DND-41 (cell line): ENCODE results near the gene NSDHL.
A peak's percentile ranks its signal among the peaks of the same experiment; 100 is the strongest.

Source experiments
- ATAC-seq: fragments of 200-7000 bp; cut with Tn5 transposase; 3 replicates; pipeline ENCODE4 v1.9.1; 2021; ENCODE audit warnings: low read depth; ENCODE audit not compliant: insufficient read depth
- DNase-seq: peaks from one replicate; pipeline ENCODE4 v3.0.0-alpha.2; 2020
- H2AFZ ChIP-seq: 2 replicates; pipeline ENCODE4 v1.6.0; 2012; ENCODE audit warnings: low read depth, low read length
- H3K27ac ChIP-seq: 2 replicates; pipeline ENCODE4 v1.5.1; 2012; ENCODE audit warnings: low read length, inconsistent platforms
- H3K27me3 ChIP-seq: fragments of 200-600 bp; sonication (generic); 2 replicates; pipeline ENCODE4 v1.6.0; 2012; ENCODE audit warnings: low read length, mild to moderate bottlenecking, inconsistent platforms; ENCODE audit not compliant: insufficient read depth, poor library complexity
- H3K36me3 ChIP-seq: 2 replicates; pipeline ENCODE4 v1.5.1; 2012; ENCODE audit warnings: low read length, inconsistent platforms; ENCODE audit not compliant: insufficient read depth
- H3K4me1 ChIP-seq: 2 replicates; pipeline ENCODE4 v1.5.1; 2012; ENCODE audit warnings: mild to moderate bottlenecking, low read length; ENCODE audit not compliant: insufficient read depth
- H3K4me2 ChIP-seq: 2 replicates; pipeline ENCODE4 v1.6.0; 2012; ENCODE audit warnings: mild to moderate bottlenecking, moderate library complexity, low read length, inconsistent platforms; ENCODE audit not compliant: insufficient read depth
- H3K4me3 ChIP-seq, 2 experiments: fragments of 200-600 bp in 1 of 2; shearing (Covaris generic) in 1 of 2; 2 replicates each; pipeline ENCODE4 v1.5.1; 2012 to 2016; ENCODE audit warnings: inconsistent platforms in 2 of 2, low read length in 2 of 2, mild to moderate bottlenecking in 2 of 2, low read depth in 1 of 2, moderate library complexity in 1 of 2
- H3K79me2 ChIP-seq: 2 replicates; pipeline ENCODE4 v1.6.0; 2012; ENCODE audit warnings: low read length, inconsistent platforms; ENCODE audit not compliant: insufficient read depth
- H3K9ac ChIP-seq: 2 replicates; pipeline ENCODE4 v1.6.0; 2012; ENCODE audit warnings: low read depth, mild to moderate bottlenecking, inconsistent platforms, low read length, moderate library complexity
- H3K9me3 ChIP-seq: 2 replicates; pipeline ENCODE4 v1.5.1; 2012; ENCODE audit warnings: low read length, moderate library complexity, mild to moderate bottlenecking, inconsistent platforms; ENCODE audit not compliant: insufficient read depth, severe bottlenecking
- H4K20me1 ChIP-seq: 2 replicates; pipeline ENCODE4 v1.6.0; 2012; ENCODE audit warnings: low read length; ENCODE audit not compliant: insufficient read depth
- EZH2 ChIP-seq: IDR thresholded peaks from 3 replicates; pipeline ENCODE4 v1.6.1; 2012; ENCODE audit warnings: borderline replicate concordance, low read depth, mild to moderate bottlenecking, moderate library complexity, low read length, inconsistent platforms; ENCODE audit not compliant: severe bottlenecking
- TF ChIP-seq, protein P1 (sequence below): IDR thresholded peaks from 2 replicates; pipeline ENCODE4 v1.5.1; 2012; ENCODE audit warnings: borderline replicate concordance, low read length, moderate library complexity, mild to moderate bottlenecking; ENCODE audit not compliant: poor library complexity, severe bottlenecking; ENCODE audit errors: extremely low read depth

The NSDHL gene

DNA sequence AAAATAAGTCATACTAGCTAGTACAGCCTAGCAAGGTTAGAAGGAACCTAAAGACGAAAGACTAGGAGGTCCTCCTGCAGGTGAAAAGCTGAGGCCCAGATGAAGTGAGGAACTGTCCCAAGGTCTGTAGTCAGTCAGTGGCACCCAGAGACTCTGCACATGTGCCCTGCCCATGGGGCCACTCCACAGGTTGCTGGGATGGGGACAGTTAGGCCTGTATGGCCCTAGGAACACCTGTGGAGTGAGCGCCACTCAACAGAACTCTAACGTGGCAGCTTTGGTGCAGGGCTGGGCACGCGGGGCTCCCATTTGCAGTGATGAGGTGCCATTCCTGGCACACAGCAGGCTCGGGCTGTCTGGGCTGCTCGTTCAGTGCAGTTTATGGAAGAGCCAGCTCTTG is 81.8 kb downstream of the NSDHL start:
- TF ChIP-seq, protein P1, sequence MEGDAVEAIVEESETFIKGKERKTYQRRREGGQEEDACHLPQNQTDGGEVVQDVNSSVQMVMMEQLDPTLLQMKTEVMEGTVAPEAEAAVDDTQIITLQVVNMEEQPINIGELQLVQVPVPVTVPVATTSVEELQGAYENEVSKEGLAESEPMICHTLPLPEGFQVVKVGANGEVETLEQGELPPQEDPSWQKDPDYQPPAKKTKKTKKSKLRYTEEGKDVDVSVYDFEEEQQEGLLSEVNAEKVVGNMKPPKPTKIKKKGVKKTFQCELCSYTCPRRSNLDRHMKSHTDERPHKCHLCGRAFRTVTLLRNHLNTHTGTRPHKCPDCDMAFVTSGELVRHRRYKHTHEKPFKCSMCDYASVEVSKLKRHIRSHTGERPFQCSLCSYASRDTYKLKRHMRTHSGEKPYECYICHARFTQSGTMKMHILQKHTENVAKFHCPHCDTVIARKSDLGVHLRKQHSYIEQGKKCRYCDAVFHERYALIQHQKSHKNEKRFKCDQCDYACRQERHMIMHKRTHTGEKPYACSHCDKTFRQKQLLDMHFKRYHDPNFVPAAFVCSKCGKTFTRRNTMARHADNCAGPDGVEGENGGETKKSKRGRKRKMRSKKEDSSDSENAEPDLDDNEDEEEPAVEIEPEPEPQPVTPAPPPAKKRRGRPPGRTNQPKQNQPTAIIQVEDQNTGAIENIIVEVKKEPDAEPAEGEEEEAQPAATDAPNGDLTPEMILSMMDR: no peak
- TF ChIP-seq EZH2: no peak
- Histone ChIP-seq H3K36me3 (no peaks in the 10 kb centered on the region), H3K79me2 (no peaks in the 10 kb centered on the region), H3K27ac (no peak overlapping the region), H3K27me3 (no peaks in the 10 kb centered on the region), H4K20me1 (no peaks in the 10 kb centered on the region), H2AFZ (no peak overlapping the region), H3K4me2 (no peak overlapping the region), H3K9me3 (no peaks in the 10 kb centered on the region), H3K4me1 (no peaks in the 10 kb centered on the region), H3K9ac (no peak overlapping the region), H3K4me3 (no peak overlapping the region)
- ATAC-seq: no peak
- DNase-seq: no peak

DNA sequence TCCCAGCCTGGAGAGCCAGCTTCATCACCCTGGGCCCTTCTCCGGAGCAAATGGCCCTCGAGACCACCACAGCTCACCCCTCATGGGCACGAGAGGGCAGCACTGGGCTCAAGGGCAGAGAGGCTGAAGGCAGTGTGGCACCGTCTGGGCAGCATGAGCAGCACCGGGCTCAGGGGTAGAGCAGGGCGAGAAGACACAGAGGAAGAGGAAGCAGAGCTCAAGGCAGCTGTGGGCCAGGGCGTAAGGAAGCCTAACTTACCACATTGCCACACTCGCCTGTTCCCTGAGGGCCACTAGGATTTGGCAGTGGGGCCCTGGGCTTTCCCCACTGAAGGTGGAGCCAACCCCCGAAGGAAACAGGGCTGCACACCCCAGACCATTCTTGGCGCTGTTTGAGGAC is 82.5 kb downstream of the NSDHL start:
- H3K4me2 ChIP-seq: no peak overlapping the region
- H3K27ac ChIP-seq: no peak overlapping the region
- no peaks in the 10 kb centered on the region for H4K20me1 ChIP-seq
- H3K4me1 ChIP-seq: no peaks in the 10 kb centered on the region
- no peaks in the 10 kb centered on the region for H3K9me3 ChIP-seq
- H3K79me2 ChIP-seq: no peaks in the 10 kb centered on the region
- H2AFZ ChIP-seq: no peak overlapping the region
- no peaks in the 10 kb centered on the region for H3K36me3 ChIP-seq
- no peak overlapping the region for H3K9ac ChIP-seq
- no peak overlapping the region for H3K4me3 ChIP-seq
- DNase-seq (no peak), ATAC-seq (no peak; the same call in 2 of the 3 replicates)
- no peaks in the 10 kb centered on the region for H3K27me3 ChIP-seq
- TF ChIP-seq EZH2: no peak
- TF ChIP-seq, protein P1: no peak

- H3K27ac ChIP-seq: no peak overlapping the region
- H3K27me3 ChIP-seq: no peaks in the 10 kb centered on the region
- DNase-seq (no peak), ATAC-seq (no peak)
- H3K4me1 ChIP-seq: no peaks in the 10 kb centered on the region
- H3K9ac ChIP-seq: no peak overlapping the region
- no peak overlapping the region for H3K4me2 ChIP-seq
- H3K79me2 ChIP-seq: no peaks in the 10 kb centered on the region
- TF ChIP-seq, protein P1: no peak
- TF ChIP-seq EZH2: no peak
- no peak overlapping the region for H3K4me3 ChIP-seq
- H4K20me1 ChIP-seq: no peaks in the 10 kb centered on the region
- no peaks in the 10 kb centered on the region for H3K36me3 ChIP-seq
- no peak overlapping the region for H2AFZ ChIP-seq
- H3K9me3 ChIP-seq: no peaks in the 10 kb centered on the region
Measured at GRCh38 chrX:152913910-152914309, 83.0 kb downstream of the NSDHL start.

GRCh38 chrX:152915541-152916241 is 84.8 kb downstream of the NSDHL start:
- Histone ChIP-seq H3K9me3 (no peaks in the 10 kb centered on the region), H3K27me3 (no peaks in the 10 kb centered on the region), H3K79me2 (no peaks in the 10 kb centered on the region), H4K20me1 (no peaks in the 10 kb centered on the region), H3K4me2 (no peak overlapping the region), H3K27ac (no peak overlapping the region), H3K4me3 (no peak overlapping the region), H3K4me1 (no peaks in the 10 kb centered on the region), H3K36me3 (no peaks in the 10 kb centered on the region), H3K9ac (no peak overlapping the region), H2AFZ (no peak overlapping the region)
- peak; percentile 70 for ATAC-seq
- TF ChIP-seq, protein P1: peak; percentile 61
- TF ChIP-seq EZH2: no peak
- DNase-seq: peak; percentile 17
